Smooth muscle cell (in vitro differentiated cells): Measurements from ENCODE around the gene MRPL12. TPM values are rescaled to one million over a fixed set of nuclear protein-coding genes. Genes with fewer than 3 reads are reported as not detected.

Experiments
- DNase-seq: peaks from one replicate; lab custom pipeline; 2025; ENCODE audit not compliant: unreplicated experiment; lab: John Stamatoyannopoulos, UW
- H2AFZ ChIP-seq: fragments of 200-600 bp; sonication (generic); 2 replicates; pipeline ENCODE4 v1.6.0; 2016; ENCODE audit warnings: antibody characterized with exemption, low read depth, mild to moderate bottlenecking
- H3F3A ChIP-seq: fragments of 200-600 bp; sonication (generic); 2 replicates; pipeline ENCODE4 v1.6.0; 2017; ENCODE audit warnings: antibody characterized with exemption, low read depth
- H3K27ac ChIP-seq: fragments of 200-600 bp; sonication (generic); 2 replicates; pipeline ENCODE4 v1.5.1; 2016; ENCODE audit warnings: low read depth, mild to moderate bottlenecking
- H3K27me3 ChIP-seq: fragments of 200-600 bp; sonication (generic); 2 replicates; pipeline ENCODE4 v1.6.1; 2016; ENCODE audit warnings: low read depth, mild to moderate bottlenecking
- H3K36me3 ChIP-seq: fragments of 200-600 bp; sonication (generic); 2 replicates; pipeline ENCODE4 v1.5.1; 2016; ENCODE audit warnings: low read depth
- H3K4me1 ChIP-seq: fragments of 200-600 bp; sonication (generic); 2 replicates; pipeline ENCODE4 v1.5.1; 2016; ENCODE audit warnings: low read depth
- H3K4me2 ChIP-seq: fragments of 200-600 bp; sonication (generic); 2 replicates; pipeline ENCODE4 v1.6.0; 2016; ENCODE audit warnings: mild to moderate bottlenecking
- H3K4me3 ChIP-seq: fragments of 200-600 bp; sonication (generic); 2 replicates; pipeline ENCODE4 v1.5.1; 2016; ENCODE audit warnings: mild to moderate bottlenecking
- H3K79me2 ChIP-seq: fragments of 200-600 bp; sonication (generic); 2 replicates; pipeline ENCODE4 v1.6.0; 2016; ENCODE audit warnings: low read depth, mild to moderate bottlenecking
- H3K9ac ChIP-seq: fragments of 200-600 bp; sonication (generic); 2 replicates; pipeline ENCODE4 v1.6.0; 2016; ENCODE audit warnings: low read depth
- H3K9me3 ChIP-seq: fragments of 200-600 bp; sonication (generic); replicated peaks from 2 replicates; pipeline ENCODE4 v1.5.1; 2016; ENCODE audit warnings: low read depth
- H4K20me1 ChIP-seq: fragments of 200-600 bp; sonication (generic); 2 replicates; pipeline ENCODE4 v1.6.0; 2016; ENCODE audit warnings: low read depth
- CTCF ChIP-seq: fragments of 200-600 bp; sonication (generic); IDR thresholded peaks from 2 replicates; pipeline ENCODE4 v1.5.1; 2017; ENCODE audit warnings: borderline replicate concordance, mild to moderate bottlenecking, antibody characterized with exemption; ENCODE audit not compliant: insufficient read depth, poor library complexity, severe bottlenecking
- WGBS: methylation state at CpG from one replicate; pipeline ENCODE4 v1.1.7; 2016; ENCODE audit warnings: low lambda C conversion rate; 5-methylcytosine and 5-hydroxymethylcytosine counted together
- polyA plus RNA-seq: library from polyadenylated mRNA; unstranded; fragments of >200 nt; fragmentation: Nextera tagmentation; extraction: Ambion mirVana; gene quantifications from 2 replicates; pipeline ENCODE4 v1.2.1, GENCODE V29; 2016
- total RNA-seq: library from RNA; depleted of rRNA; stranded (reverse); fragments of >200 nt; gene quantifications from 2 replicates; pipeline ENCODE4 v1.2.3, GENCODE V29; 2014

MRPL12 gene
- total and polyA plus RNA-seq, 2 experiments from 2014 or later = 22.2 to 83.6 TPM

GRCh38 chr17:81686614-81687013, 16.6 kb upstream of the MRPL12 start:
- Histone ChIP-seq H4K20me1 (peaks cover 75% of the 10 kb centered on the region), H3K4me1 (peaks cover 18% of the 10 kb centered on the region), H3K79me2 (peaks cover 74% of the 10 kb centered on the region), H3K36me3 (no peaks in the 10 kb centered on the region), H2AFZ (no peak overlapping the region), H3K4me2 (no peak overlapping the region), H3K9ac (no peak overlapping the region), H3K9me3 (no peaks in the 10 kb centered on the region), H3K27me3 (no peaks in the 10 kb centered on the region), H3F3A (no peaks in the 10 kb centered on the region), H3K27ac (no peak overlapping the region), H3K4me3 (no peak overlapping the region)
- DNase-seq = no peak
- WGBS = 97% methylated on average over 20 of the region's 20 CpGs
- TF ChIP-seq CTCF = no peak

GRCh38 chr17:81687770-81688541, 15.2 kb upstream of the MRPL12 start:
- no peak overlapping the region for H3K4me2 ChIP-seq
- H3K79me2 ChIP-seq = peaks cover 61% of the 10 kb centered on the region
- DNase-seq = no peak
- WGBS = 98% methylated on average over 36 of the region's 41 CpGs
- no peaks in the 10 kb centered on the region for H3F3A ChIP-seq
- H3K27ac ChIP-seq = no peak overlapping the region
- H3K9me3 ChIP-seq = no peaks in the 10 kb centered on the region
- peaks cover 13% of the 10 kb centered on the region for H3K4me1 ChIP-seq
- H4K20me1 ChIP-seq = peaks cover 85% of the 10 kb centered on the region
- no peak for TF ChIP-seq CTCF
- no peak overlapping the region for H2AFZ ChIP-seq
- no peak overlapping the region for H3K9ac ChIP-seq
- no peaks in the 10 kb centered on the region for H3K36me3 ChIP-seq
- no peak overlapping the region for H3K4me3 ChIP-seq
- H3K27me3 ChIP-seq = no peaks in the 10 kb centered on the region

GRCh38 chr17:81688616-81689015, 14.6 kb upstream of the MRPL12 start:
- Histone ChIP-seq H2AFZ (no peak overlapping the region), H3K4me2 (no peak overlapping the region), H3K4me1 (peaks cover 13% of the 10 kb centered on the region), H4K20me1 (peaks cover 89% of the 10 kb centered on the region), H3F3A (no peaks in the 10 kb centered on the region), H3K4me3 (no peak overlapping the region), H3K9me3 (no peaks in the 10 kb centered on the region), H3K36me3 (no peaks in the 10 kb centered on the region), H3K27me3 (no peaks in the 10 kb centered on the region), H3K79me2 (peaks cover 55% of the 10 kb centered on the region), H3K27ac (no peak overlapping the region), H3K9ac (no peak overlapping the region)
- no peak for TF ChIP-seq CTCF
- no peak for DNase-seq
- 98% methylated on average over 14 of the region's 14 CpGs for WGBS

GRCh38 chr17:81690066-81690465, 13.1 kb upstream of the MRPL12 start:
- no peak overlapping the region for H3K9ac ChIP-seq
- peaks cover 4% of the 10 kb centered on the region for H3K4me1 ChIP-seq
- H3K27me3 ChIP-seq = no peaks in the 10 kb centered on the region
- H3K9me3 ChIP-seq = no peaks in the 10 kb centered on the region
- no peak overlapping the region for H3K4me3 ChIP-seq
- H3K79me2 ChIP-seq = peaks cover 43% of the 10 kb centered on the region
- peaks cover 85% of the 10 kb centered on the region for H4K20me1 ChIP-seq
- H3K4me2 ChIP-seq = no peak overlapping the region
- H2AFZ ChIP-seq = no peak overlapping the region
- no peak for TF ChIP-seq CTCF
- no peak for DNase-seq
- 89% methylated on average over 18 of the region's 18 CpGs for WGBS
- H3K36me3 ChIP-seq = no peaks in the 10 kb centered on the region
- H3K27ac ChIP-seq = no peak overlapping the region
- H3F3A ChIP-seq = no peaks in the 10 kb centered on the region
